Left kidney (tissue), 2 donors: Measurements from ENCODE around the gene UFD1. TPM values are rescaled to one million over a fixed set of nuclear protein-coding genes. Genes with fewer than 3 reads are reported as not detected.

Source experiments
- DNase-seq: peaks from one replicate; pipeline ENCODE4 v3.0.0-alpha.2; 2013
- polyA plus RNA-seq: library from polyadenylated mRNA; unstranded; fragments of 120-200 nt; gene quantifications from one replicate; pipeline ENCODE4 v1.2.1, GENCODE V29; 2013; ENCODE audit not compliant: insufficient read length

The UFD1 gene
- polyA plus RNA-seq, 1 donor, result 67.5 TPM

DNA sequence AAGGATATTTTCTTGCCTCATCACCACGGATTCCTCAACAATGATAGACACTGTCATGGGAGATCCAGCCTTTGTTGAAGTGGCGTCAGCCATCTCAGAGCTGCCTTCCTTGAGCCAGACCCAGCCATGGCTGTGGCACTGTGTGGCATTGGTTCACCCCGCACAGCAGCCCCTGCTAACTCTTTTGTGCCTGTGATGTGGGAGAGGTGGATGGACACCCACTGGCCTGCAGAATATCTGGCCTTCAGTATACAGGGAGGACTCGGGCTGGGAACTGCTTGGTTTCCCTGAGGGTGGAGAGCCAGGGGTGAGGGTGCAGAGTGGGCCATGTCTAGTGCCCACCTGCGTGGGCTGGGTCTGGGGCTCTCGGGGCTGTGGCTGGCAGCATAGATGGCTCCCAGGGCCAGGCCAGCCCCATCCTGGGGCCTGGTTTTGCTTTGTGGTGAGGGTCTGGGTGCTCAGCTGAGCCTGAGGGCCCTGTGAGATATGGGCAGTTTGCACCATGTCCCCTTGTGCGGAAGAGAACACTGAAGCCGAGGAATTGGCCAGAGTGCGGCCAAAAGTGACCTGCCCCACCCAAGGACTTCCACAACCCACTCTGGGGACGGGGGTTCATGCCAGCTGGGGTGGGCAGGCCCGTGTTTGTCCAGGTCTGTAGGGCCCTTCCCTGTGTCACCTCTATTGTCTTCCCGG, 39.1 kb upstream of the UFD1 start:
- DNase-seq, result no peak

DNA sequence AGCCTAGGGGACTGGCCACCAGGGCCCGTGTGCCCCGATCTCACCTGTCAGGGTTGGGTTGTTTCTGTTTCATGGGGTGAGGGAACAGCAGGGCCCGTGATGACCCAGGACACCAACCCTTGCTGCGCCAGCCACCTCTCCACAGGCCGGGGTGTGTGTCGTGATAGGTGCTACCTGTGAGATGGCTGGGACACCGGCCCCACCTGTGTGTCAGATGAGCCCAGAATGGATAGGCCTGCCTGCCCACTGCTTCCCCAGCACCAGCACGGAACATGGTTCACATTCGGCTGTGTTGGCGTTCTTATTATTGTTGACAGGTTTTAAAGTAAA, 38.1 kb upstream of the UFD1 start:
- DNase-seq, result no peak

DNA sequence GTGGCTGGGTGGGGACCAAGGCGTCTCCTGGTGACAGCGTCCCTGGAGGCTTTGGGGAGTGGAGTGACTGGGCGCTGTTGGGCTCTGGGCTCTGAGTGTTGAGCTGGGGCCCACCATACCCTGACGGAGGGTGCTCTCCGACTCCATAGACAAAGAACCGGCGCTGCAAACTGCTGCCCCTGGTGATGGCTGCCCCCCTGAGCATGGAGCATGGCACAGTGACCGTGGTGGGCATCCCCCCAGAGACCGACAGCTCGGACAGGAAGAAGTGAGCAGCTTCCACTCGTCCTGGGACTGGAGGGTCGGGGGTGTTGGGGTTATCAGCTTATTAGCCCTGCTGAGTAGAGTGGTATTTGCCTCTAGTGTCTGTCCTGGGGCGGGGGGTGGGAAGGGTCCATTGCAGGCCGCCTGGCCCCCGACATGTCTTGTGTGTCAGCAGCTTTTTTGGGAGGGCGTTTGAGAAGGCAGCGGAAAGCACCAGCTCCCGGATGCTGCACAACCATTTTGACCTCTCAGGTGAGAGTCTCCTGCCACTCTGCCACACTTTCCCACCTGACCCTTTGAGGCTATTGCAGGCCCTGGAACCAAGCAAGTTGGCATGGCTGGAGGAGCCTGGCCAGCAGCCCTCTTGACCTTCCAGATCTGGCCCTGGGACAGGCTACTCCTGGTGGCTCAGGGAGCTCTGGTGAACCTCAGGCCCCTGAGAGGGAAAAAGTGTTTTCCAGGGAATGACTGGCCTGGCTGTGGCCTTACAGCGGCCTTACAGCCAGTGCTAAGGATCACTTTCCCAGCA, 37.6 kb upstream of the UFD1 start:
- DNase-seq, result no peak

DNA sequence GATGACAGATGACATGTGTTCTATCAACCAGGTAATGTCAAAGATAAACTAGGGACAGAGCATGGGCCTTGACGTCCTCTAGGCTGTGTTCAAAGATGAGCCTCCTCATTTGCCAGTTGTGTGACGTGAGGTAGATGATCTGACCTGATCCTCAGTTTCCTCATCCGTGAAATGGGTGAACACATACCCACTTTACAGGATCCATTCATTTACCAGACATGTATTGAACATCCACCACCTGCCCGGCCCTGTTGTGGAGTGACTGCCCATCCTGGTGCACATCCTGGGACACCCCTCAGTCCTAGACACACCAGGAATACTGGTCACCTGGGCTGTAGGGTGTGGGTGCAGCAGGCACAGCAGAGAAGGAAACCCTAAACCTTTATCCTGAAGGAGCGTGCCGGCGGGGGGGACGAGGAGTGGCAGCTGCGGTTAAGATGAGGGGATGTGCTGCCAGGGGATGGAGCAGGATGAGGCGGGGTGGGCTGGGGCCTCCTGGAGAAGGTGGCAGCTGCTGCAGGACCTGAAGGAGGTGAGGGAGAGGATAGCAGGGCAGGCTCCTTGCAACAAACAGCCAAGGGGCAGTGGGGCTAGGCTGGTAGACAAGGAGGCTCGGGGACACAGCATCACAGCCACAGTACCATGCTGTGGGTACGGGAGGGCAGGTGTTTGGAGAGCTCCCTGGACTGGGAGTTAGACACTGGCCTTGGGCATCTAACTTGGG, 36.8 kb upstream of the UFD1 start:
- no peak for DNase-seq

DNA sequence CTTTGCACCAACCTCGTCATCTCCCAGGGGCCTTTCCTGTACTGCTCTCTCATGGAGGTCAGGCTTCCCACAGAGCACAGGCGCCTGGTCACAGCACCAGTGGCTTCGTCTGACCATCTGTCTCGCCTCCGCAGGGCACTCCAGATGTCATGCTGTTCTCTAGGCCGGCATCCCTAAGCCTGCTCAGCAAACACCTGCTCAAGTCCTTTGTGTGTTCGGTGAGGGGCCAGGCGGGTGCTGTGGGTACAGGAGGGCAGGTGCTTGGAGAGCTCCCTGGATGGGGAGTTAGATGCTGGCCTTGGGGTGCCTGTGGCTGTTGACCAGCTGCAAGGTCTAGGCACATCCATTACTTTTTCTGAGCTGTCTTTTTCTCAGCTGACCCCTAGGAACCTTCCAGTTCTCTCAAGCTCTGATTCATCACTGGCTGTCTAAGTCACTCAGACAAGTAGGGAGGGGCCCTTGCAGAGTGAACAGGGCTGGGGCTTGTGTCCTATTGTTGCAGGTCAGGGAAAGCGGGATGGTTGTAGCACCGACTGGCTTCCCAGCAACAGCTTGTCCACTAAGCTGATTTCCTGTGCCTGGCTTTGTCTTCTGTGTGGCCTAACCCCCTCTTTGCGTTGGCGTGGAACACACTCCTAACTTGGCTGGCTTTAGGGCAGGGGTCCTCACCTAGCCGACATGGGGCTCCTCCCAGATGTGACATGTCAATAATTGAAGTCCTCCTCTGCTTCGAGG, 36.0 kb upstream of the UFD1 start:
- no peak for DNase-seq

DNA sequence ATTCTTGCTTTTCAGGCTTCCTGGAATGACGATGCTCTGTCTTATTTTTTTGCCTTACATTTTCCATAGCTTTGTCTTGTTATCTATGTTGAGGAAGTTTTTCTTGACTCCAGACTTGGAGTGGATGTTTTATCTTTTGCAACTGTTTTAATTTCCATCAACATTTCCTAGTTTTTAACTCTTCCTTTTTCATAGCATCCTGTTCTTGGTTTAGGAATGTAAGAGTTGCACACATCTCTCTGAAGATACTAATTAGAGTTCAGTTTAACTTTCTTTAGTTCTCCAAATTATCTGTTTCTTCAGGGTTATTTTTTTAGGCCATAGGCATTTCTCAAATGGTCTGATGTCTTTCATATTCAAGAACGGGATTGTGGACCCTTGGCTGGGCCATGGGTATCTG, 34.8 kb upstream of the UFD1 start:
- DNase-seq, result no peak

DNA sequence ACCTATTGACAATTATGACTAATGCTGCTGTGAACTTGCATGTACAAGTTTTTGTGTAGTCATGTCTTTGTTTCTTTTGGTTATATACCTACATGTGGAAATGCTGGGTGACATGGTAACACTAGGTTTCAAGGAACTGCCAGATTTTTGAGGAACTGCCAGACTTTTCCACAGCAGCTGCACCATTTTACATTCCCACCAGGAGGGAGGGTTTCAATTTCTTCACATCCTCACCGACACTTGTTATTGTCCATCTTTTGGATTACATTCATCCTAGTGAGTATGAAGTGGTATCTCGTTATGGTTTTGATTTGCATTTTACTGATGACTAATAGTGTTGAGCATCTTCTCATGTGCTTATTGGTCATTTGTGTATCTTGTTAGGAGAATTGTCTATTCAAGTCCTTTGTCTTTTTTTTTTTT, 31.9 kb upstream of the UFD1 start:
- no peak for DNase-seq

DNA sequence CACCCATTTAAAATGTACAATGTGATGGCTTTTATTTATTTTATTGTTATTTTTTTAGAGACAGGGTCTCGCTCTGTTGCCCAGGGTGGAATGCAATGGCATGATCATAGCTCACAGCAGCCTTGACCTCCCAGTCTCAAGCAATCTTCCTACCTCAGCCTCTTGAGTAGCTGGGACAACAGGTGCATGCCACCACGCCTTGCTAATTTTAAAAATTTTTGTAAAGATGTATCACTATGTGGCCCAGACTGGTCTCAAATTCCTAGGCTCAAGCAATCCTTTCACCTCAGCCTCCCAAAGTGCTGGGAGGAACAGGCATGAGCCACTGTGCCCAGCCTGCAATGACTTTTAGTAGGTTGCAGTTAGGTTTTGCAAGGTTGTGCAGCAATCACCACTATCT, 30.9 kb upstream of the UFD1 start:
- no peak for DNase-seq

DNA sequence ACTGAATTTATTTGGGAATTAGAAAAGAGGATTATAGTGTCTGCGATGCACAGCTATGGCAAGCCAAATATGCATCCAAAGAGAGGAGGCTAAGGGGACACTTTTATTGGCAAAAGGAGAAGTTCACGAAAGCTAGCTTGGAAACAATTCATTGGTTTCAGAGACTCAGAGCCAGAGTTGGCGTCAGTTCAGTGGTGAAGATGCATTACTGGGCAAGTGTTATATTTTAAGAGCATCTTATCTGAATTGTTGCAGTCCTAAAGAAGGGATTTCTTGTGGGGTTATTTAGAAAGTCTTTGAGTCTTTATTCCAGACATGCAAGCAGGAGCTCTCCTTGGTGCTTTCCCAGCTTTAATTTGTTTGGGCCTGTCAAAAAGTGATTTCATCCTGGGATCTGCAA, 30.2 kb upstream of the UFD1 start:
- no peak for DNase-seq

DNA sequence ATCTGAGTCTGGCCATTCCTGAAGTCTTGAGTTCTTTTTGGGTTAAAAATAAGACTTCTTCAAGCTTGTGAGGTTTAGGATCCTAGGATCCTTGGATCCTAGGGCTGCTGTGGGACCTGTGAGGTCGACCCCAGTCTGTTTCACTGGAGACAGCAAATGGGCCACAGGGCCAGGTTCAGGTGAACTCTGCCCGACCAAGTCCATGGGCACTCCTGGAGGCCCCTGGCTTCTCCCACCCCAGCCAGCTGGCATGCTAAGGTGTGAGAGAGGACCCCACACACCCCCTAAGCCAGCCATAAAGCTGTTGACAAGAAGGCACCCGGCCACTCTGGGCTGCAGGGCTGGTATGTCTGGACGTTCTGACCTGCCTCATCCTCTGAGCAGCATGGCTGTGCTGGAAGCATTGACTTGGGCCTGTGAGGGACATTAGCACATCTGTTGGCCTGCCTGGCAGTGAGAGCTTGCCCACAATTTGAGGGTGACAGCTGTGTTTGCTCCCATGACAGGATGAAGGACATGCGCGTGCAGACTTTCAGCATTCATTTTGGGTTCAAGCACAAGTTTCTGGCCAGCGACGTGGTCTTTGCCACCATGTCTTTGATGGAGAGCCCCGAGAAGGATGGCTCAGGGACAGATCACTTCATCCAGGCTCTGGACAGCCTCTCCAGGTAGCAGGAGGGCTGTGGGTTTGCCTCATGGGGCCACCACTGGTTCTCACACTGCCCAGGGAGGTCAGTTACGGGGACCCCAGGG, 29.2 kb upstream of the UFD1 start:
- no peak for DNase-seq

DNA sequence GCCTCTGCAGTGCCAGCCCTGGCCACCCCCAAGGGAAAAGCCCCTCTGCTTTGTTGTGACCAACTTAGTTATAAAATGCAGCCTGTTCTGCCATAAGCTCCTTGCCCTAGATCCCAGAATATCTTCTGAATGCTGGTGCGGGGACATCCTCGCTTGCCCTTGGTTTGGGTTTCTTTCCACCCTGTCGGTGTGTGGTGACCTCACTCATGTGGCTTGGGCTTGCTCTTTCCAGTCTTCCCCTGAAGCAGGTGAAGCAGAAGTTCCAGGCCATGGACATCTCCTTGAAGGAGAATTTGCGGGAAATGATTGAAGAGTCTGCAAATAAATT, 28.5 kb upstream of the UFD1 start:
- DNase-seq, result no peak

DNA sequence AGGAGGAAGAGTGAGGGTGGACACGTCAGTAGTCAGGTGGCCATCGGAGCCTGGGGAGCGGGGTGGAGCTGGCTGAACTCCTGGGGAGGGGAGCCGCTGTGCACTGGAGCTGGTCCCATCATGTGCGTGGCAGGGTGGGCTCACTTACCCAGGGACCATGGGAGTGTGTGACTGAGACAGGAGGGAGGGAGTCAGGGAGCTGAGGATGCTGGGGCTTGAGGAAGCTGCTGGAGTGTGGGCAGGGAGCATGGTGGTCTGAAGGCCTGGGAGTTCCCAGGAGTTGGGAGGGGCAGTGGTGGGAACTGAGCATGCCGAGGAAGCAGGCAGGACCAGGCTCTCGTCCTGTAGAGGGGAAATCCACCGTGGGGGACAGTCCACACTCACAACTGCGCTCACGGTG, 27.2 kb upstream of the UFD1 start:
- no peak for DNase-seq

DNA sequence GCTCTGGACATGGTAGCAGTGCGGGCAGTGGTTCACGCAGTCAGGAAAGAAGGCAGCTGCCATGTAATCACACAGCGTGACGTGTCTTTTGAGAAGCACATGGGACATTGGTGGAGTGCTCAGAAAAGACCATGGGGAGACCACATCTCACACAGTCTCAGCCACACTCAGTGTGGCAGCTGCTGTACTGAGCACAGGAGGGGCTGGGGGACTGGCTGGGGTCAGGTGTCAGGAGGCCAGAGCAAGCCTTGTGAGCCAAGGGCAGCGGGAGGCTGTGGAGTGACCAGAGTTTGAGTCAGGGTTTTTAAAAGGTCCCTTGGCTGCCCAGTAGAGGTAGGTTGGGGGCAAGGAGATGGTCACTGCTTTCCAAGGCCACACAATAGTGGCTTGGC, 26.7 kb upstream of the UFD1 start:
- no peak for DNase-seq

DNA sequence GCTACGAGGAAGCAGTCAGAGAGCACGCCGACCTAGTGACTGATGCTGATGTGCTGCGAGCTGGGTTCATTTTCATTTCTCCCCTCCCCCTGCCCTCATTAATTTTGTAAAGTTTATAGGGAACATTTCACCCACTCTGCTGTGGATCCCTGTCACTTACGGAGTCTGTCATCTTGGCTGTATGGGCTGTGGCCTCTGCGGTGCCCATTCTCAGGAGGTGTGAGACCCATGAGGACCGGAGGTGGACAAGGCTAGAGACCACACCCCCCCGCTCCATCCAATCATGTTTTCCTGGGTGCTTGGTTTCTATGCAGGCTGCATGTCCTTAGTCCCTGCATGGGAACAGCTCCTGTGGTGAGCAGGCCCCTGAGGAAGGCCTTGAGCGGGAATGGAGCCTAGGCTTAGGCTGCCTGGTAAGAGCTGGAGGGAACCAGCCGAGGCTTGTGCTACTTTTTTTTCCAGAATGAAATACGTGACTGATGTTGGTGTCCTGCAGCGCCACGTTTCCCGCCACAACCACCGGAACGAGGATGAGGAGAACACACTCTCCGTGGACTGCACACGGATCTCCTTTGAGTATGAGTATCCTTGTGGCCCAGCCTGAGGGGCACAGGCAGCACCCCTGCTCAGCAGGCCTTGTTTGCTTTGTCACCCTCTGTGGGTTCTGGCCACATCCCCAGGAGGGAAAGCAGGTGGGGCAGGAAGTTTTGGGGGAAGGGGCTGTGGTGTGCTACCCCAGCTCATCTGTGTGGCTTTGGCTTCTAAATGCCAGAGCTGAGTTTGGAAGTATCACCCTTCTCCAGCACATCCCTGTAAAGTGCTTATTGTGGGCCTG, 26.1 kb upstream of the UFD1 start:
- DNase-seq, result no peak

DNA sequence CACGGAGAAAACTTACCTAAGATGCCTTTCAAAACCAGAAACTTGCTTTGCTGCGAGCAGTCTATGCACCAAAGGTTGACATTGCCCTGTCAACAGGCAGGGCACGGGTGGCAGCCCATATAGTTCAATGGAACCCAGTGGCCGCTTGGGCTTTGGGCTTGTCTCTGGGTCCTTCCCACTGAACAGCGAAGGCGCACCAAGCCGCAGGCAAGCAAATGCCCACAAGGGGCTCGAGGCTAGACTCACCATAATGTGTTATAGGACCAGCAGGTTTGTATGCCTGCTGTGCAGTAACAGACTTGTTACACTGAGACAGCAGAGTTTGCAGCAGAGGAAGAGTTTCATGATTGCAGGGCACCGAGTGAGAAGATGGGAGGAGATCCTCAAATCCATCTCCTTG, 24.9 kb upstream of the UFD1 start:
- no peak for DNase-seq

DNA sequence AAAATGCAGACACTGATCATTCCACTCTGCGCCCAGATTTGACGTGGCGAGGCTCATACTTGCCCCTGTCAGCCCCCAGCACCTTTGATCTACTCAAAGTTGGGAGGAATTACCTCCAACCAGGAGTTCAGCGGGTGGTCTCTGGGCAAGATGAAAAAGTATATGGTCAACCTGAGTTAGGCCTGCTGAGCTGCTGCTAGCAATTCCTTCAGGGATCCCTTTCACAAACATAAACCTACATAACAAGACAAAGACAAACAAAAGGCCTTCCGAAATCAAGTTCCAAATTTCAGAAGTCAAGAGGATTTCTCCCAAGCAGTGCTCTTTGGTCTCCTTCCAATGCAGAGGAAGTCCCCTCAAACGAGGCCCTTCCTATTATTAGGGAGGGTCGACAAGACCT, 24.4 kb upstream of the UFD1 start:
- no peak for DNase-seq

DNA sequence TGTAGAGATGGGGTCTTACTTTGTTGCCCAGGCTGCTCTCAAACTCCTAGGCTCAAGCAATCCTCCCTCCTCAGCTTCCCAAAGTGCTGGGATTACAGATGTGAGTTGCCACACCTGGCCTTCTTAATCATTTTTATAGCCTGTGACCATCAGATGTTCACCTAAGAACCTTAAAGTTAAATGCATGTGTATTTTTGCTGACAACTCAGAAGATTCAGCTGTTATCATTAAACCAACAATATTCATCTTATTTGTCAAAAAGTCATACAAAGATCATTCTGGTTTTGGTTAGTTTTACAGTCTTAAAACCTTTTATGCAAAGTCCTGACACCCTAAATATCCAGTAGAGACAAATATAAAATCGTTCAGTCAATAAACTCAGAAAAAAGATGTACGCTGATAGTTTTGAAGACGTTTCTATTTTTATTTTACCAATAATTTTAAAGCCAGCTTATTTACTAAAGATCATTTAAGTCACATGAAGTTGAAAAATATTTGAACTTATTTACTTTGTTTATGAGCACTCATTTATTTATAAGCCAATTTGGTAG, 23.0 kb upstream of the UFD1 start:
- DNase-seq, result no peak

DNA sequence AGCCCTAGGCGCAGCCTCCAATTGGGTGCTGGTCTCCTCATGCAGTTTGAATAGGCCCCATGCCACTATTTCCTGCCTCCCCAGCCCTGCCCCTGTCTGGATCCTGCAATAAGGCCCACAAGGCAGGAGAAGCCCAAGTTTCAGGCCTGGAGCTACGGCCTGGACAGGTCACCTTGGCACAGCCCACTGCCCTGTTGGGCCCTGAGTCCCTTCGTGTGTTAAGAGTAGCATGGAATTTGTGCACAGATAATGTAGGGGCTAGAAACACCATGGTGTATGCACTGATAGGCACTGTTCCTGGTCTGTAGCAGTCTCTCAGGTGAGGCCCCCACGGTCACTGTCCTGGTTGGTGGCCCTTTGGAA, 20.9 kb upstream of the UFD1 start:
- DNase-seq, result no peak

DNA sequence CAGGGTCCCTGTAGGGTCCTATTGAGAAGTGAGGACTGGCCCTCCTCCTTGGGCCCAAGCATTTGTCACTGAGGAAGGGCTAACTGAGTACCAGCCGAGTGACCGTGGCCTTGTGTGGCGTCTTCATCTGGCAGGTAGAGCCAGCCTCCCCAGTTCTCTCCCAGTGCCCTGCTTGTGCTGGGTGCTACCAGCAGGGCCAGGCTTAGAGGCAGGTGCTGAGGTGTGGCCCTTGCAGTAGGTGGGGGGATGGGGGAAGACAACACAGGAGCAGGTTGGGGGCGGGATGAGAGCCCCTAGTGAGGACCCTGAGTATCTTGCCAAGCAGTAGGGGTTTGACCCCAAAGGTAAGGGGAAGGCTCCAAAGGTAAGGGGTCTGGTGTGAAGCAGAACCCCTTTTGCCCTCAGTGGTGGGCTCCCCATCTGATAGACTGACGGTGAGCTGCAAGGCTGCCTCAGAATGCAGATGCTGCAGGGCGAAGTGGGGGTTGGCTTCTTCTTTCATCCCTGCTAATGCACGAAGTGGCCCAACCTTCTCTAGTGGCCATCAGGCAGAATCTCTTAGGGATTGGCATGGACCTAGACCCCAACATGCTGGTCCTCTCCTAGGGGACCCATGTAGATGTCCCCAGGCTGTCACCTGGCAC, 20.4 kb upstream of the UFD1 start:
- DNase-seq, result no peak

DNA sequence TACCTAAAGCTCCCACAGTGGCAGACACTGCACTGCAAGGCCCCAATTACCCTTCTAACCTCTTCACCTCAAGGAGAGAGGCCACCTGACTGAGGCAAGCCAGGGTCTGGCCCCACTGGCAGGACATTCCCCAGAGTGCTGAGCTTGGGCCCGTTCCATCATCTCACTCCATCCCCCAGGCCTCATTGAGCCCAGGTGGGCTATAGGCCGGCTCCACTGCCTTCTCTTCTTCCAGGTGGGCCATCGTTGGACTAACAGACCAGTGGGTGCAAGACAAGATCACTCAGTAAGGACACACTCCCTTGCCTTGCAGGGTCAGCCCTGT, 19.8 kb upstream of the UFD1 start:
- DNase-seq, result no peak
